Stimulated activated CD4-positive, alpha-beta T cell treated with anti-CD3 and anti-CD28 coated beads, TNF-alpha, amount 100 ng/mL, for 48 hours (primary cell): ENCODE measurements around the gene RND1.
"Not testable (repeated sequence)": the region's sequence is repeated elsewhere in the genome, so short reads cannot be mapped to it uniquely, and the experiment has no call there.

Experiments
- DNase-seq, 3 donors: peaks; one replicate each; pipeline ENCODE4 v3.0.0-alpha.2; 2020; ENCODE audit warnings: low read depth in 3 of 3

Gene RND1

GRCh38 chr12:48868451-48868850 lies 2.8 kb upstream of the RND1 start:
- no peak for DNase-seq

- DNase-seq = no peak
Observed at GRCh38 chr12:48866052-48866711, 512 bp upstream of the RND1 start.

- no peak for DNase-seq
Observed at GRCh38 chr12:48863291-48863690, 2.4 kb downstream of the RND1 start.

GRCh38 chr12:48862760-48863159 lies 2.9 kb downstream of the RND1 start:
- no peak for DNase-seq

GRCh38 chr12:48861111-48861510 lies 4.6 kb downstream of the RND1 start:
- DNase-seq = no peak

GRCh38 chr12:48860236-48860635 lies 5.4 kb downstream of the RND1 start:
- DNase-seq = not testable (repeated sequence)

- DNase-seq = no peak
Observed at GRCh38 chr12:48859607-48860006, 6.1 kb downstream of the RND1 start.

- no peak for DNase-seq
Observed at GRCh38 chr12:48858043-48858442, 7.6 kb downstream of the RND1 start.

GRCh38 chr12:48857278-48857994 lies 8.2 kb downstream of the RND1 start:
- no peak for DNase-seq

- DNase-seq = no peak
Observed at GRCh38 chr12:48856379-48856778, 9.3 kb downstream of the RND1 start.

GRCh38 chr12:48854932-48855331 lies 10.7 kb downstream of the RND1 start:
- not testable (repeated sequence) for DNase-seq

GRCh38 chr12:48854488-48854887 lies 11.2 kb downstream of the RND1 start:
- no peak for DNase-seq

GRCh38 chr12:48852734-48853688 lies 12.7 kb downstream of the RND1 start:
- DNase-seq = peak; percentile 74 to 83 (median 79)

- DNase-seq = peak; percentile 82 to 92 (median 82)
Observed at GRCh38 chr12:48851883-48852733, 13.6 kb downstream of the RND1 start, which contains the start of gene DDX23. TSS of gene DDX23 (minus strand) at chr12:48852163. CDS start at chr12:48845782, 6,381 bp downstream.

GRCh38 chr12:48842021-48842420 lies 23.6 kb downstream of the RND1 start:
- not testable (repeated sequence) for DNase-seq

GRCh38 chr12:48838048-48838447 lies 27.6 kb downstream of the RND1 start:
- no peak for DNase-seq

GRCh38 chr12:48832321-48833060 lies 33.2 kb downstream of the RND1 start:
- no peak for DNase-seq

- DNase-seq = no peak
Observed at GRCh38 chr12:48831257-48831656, 34.4 kb downstream of the RND1 start.

- no peak for DNase-seq
Observed at GRCh38 chr12:48828841-48829575, 36.7 kb downstream of the RND1 start.

- no peak for DNase-seq
Observed at GRCh38 chr12:48828293-48828692, 37.4 kb downstream of the RND1 start.
